PC-9 (cell line): ENCODE data around the gene OR52E5. TPM values are rescaled to one million over a fixed set of nuclear protein-coding genes. Genes with fewer than 3 reads are reported as not detected.

ENCODE experiments used
- BruUV-seq: library from RNA; stranded (reverse); fragments of 400-500 nt; replicated peaks from 2 replicates; lab custom pipeline; 2021; lab: Mats Ljungman, UMichigan
- CTCF ChIA-PET: fragments of 300-600 bp; sonication (Branson Sonifier 250); formaldehyde crosslinking; loops from one replicate; lab custom pipeline; 2022; ENCODE audit warnings: antibody characterized with exemption; lab: Charles Lee
- POLR2A ChIA-PET: fragments of 300-600 bp; sonication (Branson Sonifier 250); formaldehyde crosslinking; loops from one replicate; lab custom pipeline; 2022; ENCODE audit warnings: antibody characterized with exemption; ENCODE audit not compliant: unreplicated experiment; lab: Charles Lee
- DNase-seq, 2 experiments: peaks; one replicate each; pipeline versions ENCODE4 v3.0.0 to v3.0.0-alpha.2; 2015 to 2022; ENCODE audit warnings: mixed read lengths in 1 of 2
- H2AFZ ChIP-seq: fragments of 200-600 bp; sonication (generic); 2 replicates; pipeline ENCODE4 v1.8.1; 2017; ENCODE audit warnings: antibody characterized with exemption
- H3F3A ChIP-seq: fragments of 200-600 bp; sonication (generic); 2 replicates; pipeline ENCODE4 v1.8.1; 2017; ENCODE audit warnings: antibody characterized with exemption, mild to moderate bottlenecking, low read depth; ENCODE audit not compliant: insufficient read depth
- H3K27ac ChIP-seq: fragments of 200-600 bp; sonication (generic); 2 replicates; pipeline ENCODE4 v1.6.1; 2016; ENCODE audit warnings: mixed run types
- H3K27me3 ChIP-seq: fragments of 200-600 bp; sonication (generic); 2 replicates; pipeline ENCODE4 v1.6.1; 2016; ENCODE audit warnings: low read depth, mixed run types; ENCODE audit not compliant: insufficient read depth
- H3K36me3 ChIP-seq: fragments of 200-600 bp; sonication (generic); 2 replicates; pipeline ENCODE4 v1.6.1; 2016; ENCODE audit warnings: low read depth, mixed run types
- H3K4me1 ChIP-seq: fragments of 200-600 bp; sonication (generic); replicated peaks from 2 replicates; pipeline ENCODE4 v1.6.1; 2016; ENCODE audit warnings: mixed run types; ENCODE audit not compliant: insufficient read depth
- H3K4me2 ChIP-seq: fragments of 200-600 bp; sonication (generic); 2 replicates; pipeline ENCODE4 v1.6.1; 2017; ENCODE audit warnings: mixed run types
- H3K4me3 ChIP-seq: fragments of 200-600 bp; sonication (generic); 2 replicates; pipeline ENCODE4 v1.6.1; 2016; ENCODE audit warnings: mixed run types
- H3K79me2 ChIP-seq: fragments of 200-600 bp; sonication (generic); 2 replicates; pipeline ENCODE4 v1.6.1; 2017; ENCODE audit warnings: low read depth, mixed run types
- H3K9me2 ChIP-seq: fragments of 200-600 bp; sonication (generic); 2 replicates; pipeline ENCODE4 v1.8.1; 2017; ENCODE audit warnings: mild to moderate bottlenecking; ENCODE audit not compliant: insufficient read depth
- H3K9me3 ChIP-seq: fragments of 200-600 bp; sonication (generic); 2 replicates; pipeline ENCODE4 v1.8.1; 2016; ENCODE audit warnings: low read depth; ENCODE audit not compliant: insufficient read depth
- H4K20me1 ChIP-seq: fragments of 200-600 bp; sonication (generic); 2 replicates; pipeline ENCODE4 v1.8.1; 2017; ENCODE audit not compliant: insufficient read depth
- CTCF ChIP-seq: fragments of 200-600 bp; sonication (generic); conservative IDR thresholded peaks from 2 replicates; pipeline ENCODE4 v1.6.1; 2017; ENCODE audit warnings: mixed run types, antibody characterized with exemption, mild to moderate bottlenecking, moderate library complexity
- EZH2 ChIP-seq: fragments of 200-600 bp; sonication (generic); IDR thresholded peaks from 2 replicates; pipeline ENCODE4 v1.8.0; 2017; ENCODE audit warnings: antibody characterized with exemption, low read depth
- intact Hi-C: fragments of 100-400 bp; cut with micrococcal nuclease; formaldehyde crosslinking; loops from one replicate; pipeline ENCODE4 v1.10.0; 2022; ENCODE audit not compliant: unreplicated experiment
- total RNA-seq: library from RNA; stranded (reverse); gene quantifications from 2 replicates; pipeline ENCODE4 v1.2.3, GENCODE V29; 2021

OR52E5 gene
- total RNA-seq, 1 experiment from 2014 or later = not detected

GRCh38 chr11:5937868-5938602 is 45.0 kb downstream of the OR52E5 start:
- no peaks in the 10 kb centered on the region for H4K20me1 ChIP-seq
- no peak overlapping the region for H2AFZ ChIP-seq
- H3K9me3 ChIP-seq = no peaks in the 10 kb centered on the region
- ChIA-PET POLR2A (no interaction called here), CTCF (no interaction called here)
- H3K36me3 ChIP-seq = no peaks in the 10 kb centered on the region
- no peak for DNase-seq
- intact Hi-C loops = no loop called here
- H3K9me2 ChIP-seq = no peaks in the 10 kb centered on the region
- H3F3A ChIP-seq = no peaks in the 10 kb centered on the region
- H3K4me3 ChIP-seq = no peak overlapping the region
- H3K4me2 ChIP-seq = no peak overlapping the region
- no peaks in the 10 kb centered on the region for H3K79me2 ChIP-seq
- peaks cover 6% of the 10 kb centered on the region for H3K27me3 ChIP-seq
- no TSS peak for BruUV-seq
- no peaks in the 10 kb centered on the region for H3K4me1 ChIP-seq
- no peak for TF ChIP-seq CTCF
- no peak for TF ChIP-seq EZH2
- no peak overlapping the region for H3K27ac ChIP-seq

GRCh38 chr11:5938603-5938965 is 45.6 kb downstream of the OR52E5 start:
- Histone ChIP-seq H4K20me1 (no peaks in the 10 kb centered on the region), H3K4me1 (no peaks in the 10 kb centered on the region), H3K36me3 (no peaks in the 10 kb centered on the region), H3K79me2 (no peaks in the 10 kb centered on the region), H3K9me3 (no peaks in the 10 kb centered on the region), H3F3A (no peaks in the 10 kb centered on the region), H3K9me2 (no peaks in the 10 kb centered on the region), H3K4me3 (no peak overlapping the region), H3K4me2 (no peak overlapping the region), H3K27me3 (peaks cover under 1% of the 10 kb centered on the region; the same call in 1 of the 2 replicates), H3K27ac (no peak overlapping the region), H2AFZ (no peak overlapping the region)
- intact Hi-C loops = no loop called here
- TF ChIP-seq CTCF = no peak
- no peak for TF ChIP-seq EZH2
- CTCF ChIA-PET = no interaction called here
- no TSS peak for BruUV-seq
- POLR2A ChIA-PET = no interaction called here
- no peak for DNase-seq

- intact Hi-C loops = no loop called here
- Histone ChIP-seq H3K27ac (no peak overlapping the region), H4K20me1 (no peaks in the 10 kb centered on the region), H3K4me1 (no peaks in the 10 kb centered on the region), H3K4me2 (no peak overlapping the region), H3K4me3 (no peak overlapping the region), H3K36me3 (no peaks in the 10 kb centered on the region), H3K9me2 (no peaks in the 10 kb centered on the region), H3K27me3 (no peaks in the 10 kb centered on the region; the same call in 1 of the 2 replicates), H3K9me3 (no peaks in the 10 kb centered on the region), H3F3A (no peaks in the 10 kb centered on the region), H2AFZ (no peak overlapping the region), H3K79me2 (no peaks in the 10 kb centered on the region)
- TF ChIP-seq CTCF = no peak
- TF ChIP-seq EZH2 = no peak
- no peak for DNase-seq
- ChIA-PET CTCF (no interaction called here), POLR2A (no interaction called here)
- no TSS peak for BruUV-seq
These were observed 47.7 kb downstream of the OR52E5 start for GRCh38 chr11:5940748-5941147.
